Vagina (tissue), 2 donors: ENCODE results near the gene CPAMD8.

Source experiments
- CTCF ChIP-seq, 3 experiments: fragments of 450-650 bp in 2 of 3; fragments of 200-600 bp in 1 of 3; sonication (generic) in 1 of 3; IDR thresholded peaks; one replicate each; pipeline ENCODE4 v1.5.1; 2017 to 2019; ENCODE audit warnings: antibody characterized with exemption in 3 of 3, mild to moderate bottlenecking in 2 of 3, moderate library complexity in 2 of 3
- POLR2AphosphoS5 ChIP-seq, 2 donors: sonication (generic); formaldehyde crosslinking; IDR thresholded peaks; one replicate each; pipeline ENCODE4 v1.9.0; 2017; ENCODE audit warnings: antibody characterized with exemption in 2 of 2, mild to moderate bottlenecking in 2 of 2, low read depth in 1 of 2; ENCODE audit not compliant: insufficient read depth in 1 of 2

- TF ChIP-seq CTCF (IDR thresholded peaks at IDR 0.05) (no peak), POLR2AphosphoS5 (IDR thresholded peaks at IDR 0.05; ENCODE audit: insufficient read depth in 1 of 2, low read depth in 1 of 2) (no peak)
Measured at GRCh38 chr19:16889883-16890460, 136.6 kb downstream of the CPAMD8 start.
